Stimulated activated naive B cell treated with anti-CD40 and anti-IgM and Interleukin-4, amounts not matched to agents 10 μg/mL and 1 μg/mL and 100 μg/mL, for 72 hours (primary cell): Measurements from ENCODE around the gene KLK14.

Source experiments
- ATAC-seq, 2 donors: fragments of 150-1000 bp; cut with Tn5 transposase; replicated peaks; 2 replicates each; pipeline ENCODE4 v1.10.0; 2021; ENCODE audit warnings: moderate library complexity in 1 of 2
- DNase-seq: peaks from one replicate; pipeline ENCODE4 v3.0.0; 2021
- H3K27ac Mint-ChIP-seq: one replicate; pipeline ENCODE4 v1.8.0; 2022; ENCODE audit warnings: mild to moderate bottlenecking, mixed read lengths
- H3K27me3 Mint-ChIP-seq, 2 donors: one replicate each; pipeline ENCODE4 v1.8.0; 2022; ENCODE audit warnings: mixed read lengths in 2 of 2
- H3K36me3 Mint-ChIP-seq, 2 donors: one replicate each; pipeline ENCODE4 v1.8.0; 2022; ENCODE audit warnings: mixed read lengths in 2 of 2, mild to moderate bottlenecking in 1 of 2
- H3K4me1 Mint-ChIP-seq, 2 donors: one replicate each; pipeline ENCODE4 v1.8.0; 2022; ENCODE audit warnings: mixed read lengths in 2 of 2, mild to moderate bottlenecking in 1 of 2
- H3K4me3 Mint-ChIP-seq, 2 donors: one replicate each; pipeline ENCODE4 v1.8.0; 2022; ENCODE audit warnings: mild to moderate bottlenecking in 2 of 2, mixed read lengths in 2 of 2, moderate library complexity in 1 of 2
- H3K9me3 Mint-ChIP-seq, 2 donors: one replicate each; pipeline ENCODE4 v1.8.0; 2022; ENCODE audit warnings: mixed read lengths in 2 of 2, mild to moderate bottlenecking in 1 of 2

KLK14 gene

GRCh38 chr19:51065221-51065960 is 17.3 kb downstream of the KLK14 start:
- Mint-ChIP-seq H3K4me1 (peaks cover 0 to 2% of the 10 kb centered on the region in 2 donors), H3K36me3 (peaks cover 0 to 4% of the 10 kb centered on the region in 2 donors), H3K27ac (no peak overlapping the region), H3K4me3 (peak overlapping the region; percentile 4 to 33), H3K27me3 (peaks cover 45 to 53% of the 10 kb centered on the region in 2 donors), H3K9me3 (peaks cover 9 to 10% of the 10 kb centered on the region in 2 donors)
- ATAC-seq (no peak), DNase-seq (no peak)

- ATAC-seq (no peak), DNase-seq (no peak)
- peaks cover 9 to 10% of the 10 kb centered on the region in 2 donors for H3K9me3 Mint-ChIP-seq
- peak within 1 kb of the TSS; percentile 4 to 33 for H3K4me3 Mint-ChIP-seq
- H3K4me1 Mint-ChIP-seq = peaks cover 0 to 2% of the 10 kb centered on the region in 2 donors
- H3K36me3 Mint-ChIP-seq = peaks cover 0 to 4% of the 10 kb centered on the region in 2 donors
- peaks cover 45 to 60% of the 10 kb centered on the region in 2 donors for H3K27me3 Mint-ChIP-seq
- H3K27ac Mint-ChIP-seq = no peak within 1 kb of the TSS
These were observed 18.0 kb downstream of the KLK14 start, which contains the start of gene KLK13 for GRCh38 chr19:51064534-51065220. Gene KLK13 (minus strand): TSS chr19:51065092. CDS start chr19:51065067, 25 bp downstream.

GRCh38 chr19:51063664-51064063 is 19.0 kb downstream of the KLK14 start:
- peaks cover 48 to 64% of the 10 kb centered on the region in 2 donors for H3K27me3 Mint-ChIP-seq
- DNase-seq = no peak
- H3K27ac Mint-ChIP-seq = no peak overlapping the region
- H3K4me3 Mint-ChIP-seq = no peak overlapping the region
- H3K9me3 Mint-ChIP-seq = peaks cover 9 to 10% of the 10 kb centered on the region in 2 donors
- H3K36me3 Mint-ChIP-seq = peaks cover 0 to 4% of the 10 kb centered on the region in 2 donors
- no peak for ATAC-seq
- H3K4me1 Mint-ChIP-seq = peaks cover 0 to 2% of the 10 kb centered on the region in 2 donors

- DNase-seq (no peak), ATAC-seq (no peak)
- H3K27me3 Mint-ChIP-seq = peaks cover 43 to 63% of the 10 kb centered on the region in 2 donors
- peaks cover 4 to 7% of the 10 kb centered on the region in 2 donors for H3K9me3 Mint-ChIP-seq
- peaks cover 0 to 2% of the 10 kb centered on the region in 2 donors for H3K4me1 Mint-ChIP-seq
- peaks cover 0 to 2% of the 10 kb centered on the region in 2 donors for H3K36me3 Mint-ChIP-seq
- no peak overlapping the region for H3K27ac Mint-ChIP-seq
- no peak overlapping the region for H3K4me3 Mint-ChIP-seq
These were observed 21.7 kb downstream of the KLK14 start for GRCh38 chr19:51060973-51061372.

- Mint-ChIP-seq H3K9me3 (peaks cover 4 to 7% of the 10 kb centered on the region in 2 donors), H3K27me3 (peaks cover 42 to 60% of the 10 kb centered on the region in 2 donors)
These were observed 22.4 kb downstream of the KLK14 start for GRCh38 chr19:51060336-51060735.

GRCh38 chr19:51059715-51060114 is 23.0 kb downstream of the KLK14 start:
- Mint-ChIP-seq H3K36me3 (peaks cover 0 to 2% of the 10 kb centered on the region in 2 donors), H3K27me3 (peaks cover 41 to 59% of the 10 kb centered on the region in 2 donors), H3K27ac (no peak overlapping the region), H3K9me3 (peaks cover 4 to 7% of the 10 kb centered on the region in 2 donors), H3K4me1 (no peaks in the 10 kb centered on the region), H3K4me3 (no peak overlapping the region)
- ATAC-seq = no peak
- DNase-seq = no peak

More at GRCh38 chr19:51060336-51060735, 22.4 kb downstream of the KLK14 start:
- Mint-ChIP-seq H3K4me1 (peaks cover 0 to 1% of the 10 kb centered on the region in 2 donors), H3K4me3 (no peak overlapping the region), H3K36me3 (peaks cover 0 to 2% of the 10 kb centered on the region in 2 donors), H3K27ac (no peak overlapping the region)
- no peak for ATAC-seq
- DNase-seq = no peak

- H3K9me3 Mint-ChIP-seq = peaks cover 0 to under 1% of the 10 kb centered on the region in 2 donors
- ATAC-seq = no peak
- no peaks in the 10 kb centered on the region for H3K36me3 Mint-ChIP-seq
- H3K27ac Mint-ChIP-seq = no peak overlapping the region
- DNase-seq = no peak
- H3K27me3 Mint-ChIP-seq = peaks cover 41 to 55% of the 10 kb centered on the region in 2 donors
- H3K4me3 Mint-ChIP-seq = no peak overlapping the region
- no peaks in the 10 kb centered on the region for H3K4me1 Mint-ChIP-seq
These were observed 26.8 kb downstream of the KLK14 start for GRCh38 chr19:51055866-51056265.

- H3K27me3 Mint-ChIP-seq = peaks cover 19 to 34% of the 10 kb centered on the region in 2 donors
- H3K27ac Mint-ChIP-seq = no peak overlapping the region
These were observed 35.7 kb downstream of the KLK14 start for GRCh38 chr19:51047031-51047335.

GRCh38 chr19:51044327-51044726 is 38.4 kb downstream of the KLK14 start:
- Mint-ChIP-seq H3K4me3 (no peak overlapping the region), H3K27me3 (peaks cover 19 to 31% of the 10 kb centered on the region in 2 donors), H3K36me3 (peaks cover 0 to 2% of the 10 kb centered on the region in 2 donors), H3K4me1 (no peaks in the 10 kb centered on the region), H3K27ac (no peak overlapping the region), H3K9me3 (peaks cover 0 to under 1% of the 10 kb centered on the region in 2 donors)
- ATAC-seq (no peak), DNase-seq (no peak)

More at GRCh38 chr19:51047031-51047335, 35.7 kb downstream of the KLK14 start:
- H3K36me3 Mint-ChIP-seq = peaks cover 0 to 2% of the 10 kb centered on the region in 2 donors
- no peak for DNase-seq
- no peak overlapping the region for H3K4me3 Mint-ChIP-seq
- H3K9me3 Mint-ChIP-seq = peaks cover 0 to 3% of the 10 kb centered on the region in 2 donors
- no peaks in the 10 kb centered on the region for H3K4me1 Mint-ChIP-seq
- no peak for ATAC-seq

GRCh38 chr19:51043497-51043896 is 39.2 kb downstream of the KLK14 start:
- DNase-seq (no peak), ATAC-seq (no peak)
- H3K36me3 Mint-ChIP-seq = no peaks in the 10 kb centered on the region
- no peaks in the 10 kb centered on the region for H3K4me1 Mint-ChIP-seq
- no peaks in the 10 kb centered on the region for H3K9me3 Mint-ChIP-seq
- H3K27me3 Mint-ChIP-seq = peaks cover 14 to 24% of the 10 kb centered on the region in 2 donors
- no peak overlapping the region for H3K27ac Mint-ChIP-seq
- H3K4me3 Mint-ChIP-seq = no peak overlapping the region

- Mint-ChIP-seq H3K4me1 (no peaks in the 10 kb centered on the region), H3K27me3 (peaks cover 7 to 12% of the 10 kb centered on the region in 2 donors), H3K27ac (no peak overlapping the region), H3K36me3 (no peaks in the 10 kb centered on the region), H3K9me3 (no peaks in the 10 kb centered on the region), H3K4me3 (no peak overlapping the region)
- ATAC-seq (no peak), DNase-seq (no peak)
These were observed 42.5 kb downstream of the KLK14 start for GRCh38 chr19:51040151-51040550.

- no peak for ATAC-seq
- Mint-ChIP-seq H3K4me3 (no peak overlapping the region), H3K36me3 (peaks cover 0 to 2% of the 10 kb centered on the region in 2 donors), H3K4me1 (no peaks in the 10 kb centered on the region), H3K27ac (no peak overlapping the region), H3K9me3 (peaks cover under 1 to 3% of the 10 kb centered on the region in 2 donors), H3K27me3 (peaks cover 32 to 36% of the 10 kb centered on the region in 2 donors)
- no peak for DNase-seq
These were observed 46.2 kb downstream of the KLK14 start for GRCh38 chr19:51036519-51036918.

- ATAC-seq (no peak), DNase-seq (no peak)
- H3K27me3 Mint-ChIP-seq = peaks cover 44 to 48% of the 10 kb centered on the region in 2 donors
- H3K9me3 Mint-ChIP-seq = peaks cover 10 to 11% of the 10 kb centered on the region in 2 donors
- no peak within 1 kb of the TSS for H3K4me3 Mint-ChIP-seq
- peak within 1 kb of the TSS; percentile 52 for H3K27ac Mint-ChIP-seq
- H3K4me1 Mint-ChIP-seq = no peaks in the 10 kb centered on the region
- peaks cover 2 to 3% of the 10 kb centered on the region in 2 donors for H3K36me3 Mint-ChIP-seq
These were observed 48.0 kb downstream of the KLK14 start, which contains the start of gene KLK12 for GRCh38 chr19:51034704-51035103. Gene KLK12 (minus strand): TSS chr19:51035002. CDS start chr19:51034621, 381 bp downstream.

- Mint-ChIP-seq H3K9me3 (peaks cover 10 to 11% of the 10 kb centered on the region in 2 donors), H3K4me1 (no peaks in the 10 kb centered on the region), H3K27me3 (peaks cover 51 to 58% of the 10 kb centered on the region in 2 donors), H3K36me3 (peaks cover 2 to 3% of the 10 kb centered on the region in 2 donors), H3K27ac (no peak overlapping the region), H3K4me3 (no peak overlapping the region)
- DNase-seq (no peak), ATAC-seq (no peak)
These were observed 50.8 kb downstream of the KLK14 start for GRCh38 chr19:51031880-51032225.
